Right lung (tissue), 10 donors: ENCODE results near the gene BHMT2. TPM values are rescaled to one million over a fixed set of nuclear protein-coding genes. Genes with fewer than 3 reads are reported as not detected.

ENCODE experiments used
- DNase-seq, 2 donors: peaks; one replicate each; pipeline ENCODE4 v3.0.0-alpha.2; 2013
- long read RNA-seq, 8 donors: transcript quantifications; one replicate each; lab custom pipeline, GENCODE V29; 2026
- polyA plus RNA-seq, 5 donors: library from polyadenylated mRNA; unstranded; fragments of 120-200 nt; gene quantifications; one replicate each; pipeline versions ENCODE4 v1.2.1 to v1.2.3, GENCODE V29; 2013; ENCODE audit warnings: inconsistent platforms in 1 of 5, low replicate concordance in 1 of 5; ENCODE audit not compliant: insufficient read length in 5 of 5, insufficient read depth in 1 of 5

Gene BHMT2
- 1 to 10 TPM; 1.4 to 2.3 (median 1.9) TPM for polyA plus RNA-seq
- long read RNA-seq, donor 1 = 0 reads
- long read RNA-seq, donor 2 = 0 reads
- long read RNA-seq, donor 3, partial matches to known transcripts = 0 of 1 reads
- long read RNA-seq, donor 3, other reads (novel, unspliced or antisense) = 0 of 1 reads
- long read RNA-seq, donor 4 = 0 reads
- long read RNA-seq, donor 5 = 0 reads
- long read RNA-seq, donor 6 = 0 reads
- long read RNA-seq, donor 7, partial matches to known transcripts = 0 of 1 reads
- long read RNA-seq, donor 7, other reads (novel, unspliced or antisense) = 0 of 1 reads
- long read RNA-seq, donor 8 = 0 reads

- DNase-seq = peak in 1 of 2 donors; percentile 12
These were observed at the start of gene BHMT2, which contains the start of gene DMGDH for GRCh38 chr5:79069488-79070349. Gene BHMT2, plus strand, starts transcription at chr5:79069767. Its CDS starts 16 bp downstream, at chr5:79069783. Gene DMGDH, minus strand, starts transcription at chr5:79069674. Its CDS starts 54 bp downstream, at chr5:79069620.

- DNase-seq = peak; percentile 43 to 57
These were observed 48.6 kb upstream of the BHMT2 start for GRCh38 chr5:79020861-79021561.

- DNase-seq = no peak
These were observed 47.8 kb upstream of the BHMT2 start for GRCh38 chr5:79021753-79022152.

GRCh38 chr5:79022771-79023170 is 46.8 kb upstream of the BHMT2 start:
- no peak for DNase-seq

GRCh38 chr5:79023348-79023747 is 46.2 kb upstream of the BHMT2 start:
- DNase-seq = no peak

- DNase-seq = no peak
These were observed 45.6 kb upstream of the BHMT2 start for GRCh38 chr5:79023947-79024346.

GRCh38 chr5:79025054-79025472 is 44.5 kb upstream of the BHMT2 start:
- peak; percentile 64 to 70 for DNase-seq

- DNase-seq = no peak
These were observed 38.7 kb upstream of the BHMT2 start for GRCh38 chr5:79030663-79031484.

- DNase-seq = no peak
These were observed 38.1 kb upstream of the BHMT2 start for GRCh38 chr5:79031485-79031867.

GRCh38 chr5:79032031-79032695 is 37.4 kb upstream of the BHMT2 start:
- no peak for DNase-seq

GRCh38 chr5:79032782-79033181 is 36.8 kb upstream of the BHMT2 start:
- no peak for DNase-seq

- DNase-seq = no peak
These were observed 34.3 kb upstream of the BHMT2 start for GRCh38 chr5:79035237-79035636.

GRCh38 chr5:79036769-79037168 is 32.8 kb upstream of the BHMT2 start:
- no peak for DNase-seq

- no peak for DNase-seq
These were observed 27.4 kb upstream of the BHMT2 start for GRCh38 chr5:79042188-79042587.

- no peak for DNase-seq
These were observed 22.4 kb upstream of the BHMT2 start for GRCh38 chr5:79047199-79047598.

- DNase-seq = no peak
These were observed 21.1 kb upstream of the BHMT2 start for GRCh38 chr5:79048437-79048836.

GRCh38 chr5:79050498-79050897 is 19.1 kb upstream of the BHMT2 start:
- no peak for DNase-seq

- DNase-seq = no peak
These were observed 16.2 kb upstream of the BHMT2 start for GRCh38 chr5:79053321-79053720.

- DNase-seq = no peak
These were observed 14.6 kb upstream of the BHMT2 start for GRCh38 chr5:79055017-79055416.

GRCh38 chr5:79056847-79057246 is 12.7 kb upstream of the BHMT2 start:
- DNase-seq = no peak

GRCh38 chr5:79059674-79060073 is 9.9 kb upstream of the BHMT2 start:
- DNase-seq = no peak
